CD4-positive, CD25-positive, alpha-beta regulatory T cell (primary cell): ENCODE data around the gene SEMA3G. TPM values are rescaled to one million over a fixed set of nuclear protein-coding genes. Genes with fewer than 3 reads are reported as not detected.

Experiments
- ATAC-seq, 2 donors: fragments of 150-1000 bp; cut with Tn5 transposase; one replicate each; pipeline ENCODE4 v1.10.0; 2021; ENCODE audit warnings: low read depth in 2 of 2, moderate number of reproducible peaks in 2 of 2, moderate library complexity in 1 of 2
- DNase-seq, 3 donors: peaks; one replicate each; pipeline versions ENCODE4 v3.0.0 to v3.0.0-alpha.2; 2012 to 2022; ENCODE audit warnings: mixed read lengths in 1 of 3
- H3K27ac ChIP-seq: one replicate; pipeline ENCODE4 v1.7.0; 2013; ENCODE audit warnings: mild to moderate bottlenecking, low read length; ENCODE audit not compliant: insufficient read depth, poor library complexity, severe bottlenecking
- H3K27me3 ChIP-seq: one replicate; pipeline ENCODE4 v1.7.0; 2013; ENCODE audit warnings: low read length; ENCODE audit not compliant: control insufficient read depth, insufficient read depth
- H3K36me3 ChIP-seq: one replicate; pipeline ENCODE4 v1.7.0; 2013; ENCODE audit warnings: mild to moderate bottlenecking, low read length, moderate library complexity; ENCODE audit not compliant: control insufficient read depth, insufficient read depth
- H3K4me1 ChIP-seq: 2 replicates; pipeline ENCODE4 v1.7.0; 2013; ENCODE audit warnings: mild to moderate bottlenecking, low read length; ENCODE audit not compliant: insufficient read depth, control insufficient read depth, poor library complexity, severe bottlenecking
- H3K4me3 ChIP-seq: one replicate; pipeline ENCODE4 v1.7.0; 2013; ENCODE audit warnings: low read depth, mild to moderate bottlenecking, low read length, moderate library complexity
- H3K9me3 ChIP-seq, 2 experiments: 1 replicate in 1 of 2; 2 replicates in 1 of 2; pipeline ENCODE4 v1.7.0; 2013; ENCODE audit warnings: low read length in 2 of 2, mild to moderate bottlenecking in 1 of 2, moderate library complexity in 1 of 2; ENCODE audit not compliant: control insufficient read depth in 2 of 2
- H3K27ac Mint-ChIP-seq, 3 donors: one replicate each; pipeline ENCODE4 v1.8.0; 2020 to 2022; ENCODE audit warnings: mild to moderate bottlenecking in 3 of 3, mixed read lengths in 3 of 3, moderate library complexity in 2 of 3
- H3K27me3 Mint-ChIP-seq: one replicate; pipeline ENCODE4 v1.8.0; 2022; ENCODE audit warnings: mild to moderate bottlenecking, mixed read lengths
- H3K36me3 Mint-ChIP-seq: one replicate; pipeline ENCODE4 v1.8.0; 2020; ENCODE audit warnings: mixed read lengths
- H3K4me1 Mint-ChIP-seq, 4 donors: one replicate each; pipeline ENCODE4 v1.8.0; 2020 to 2022; ENCODE audit warnings: mixed read lengths in 4 of 4, mild to moderate bottlenecking in 1 of 4
- H3K4me3 Mint-ChIP-seq, 4 donors: one replicate each; pipeline ENCODE4 v1.8.0; 2020 to 2022; ENCODE audit warnings: mild to moderate bottlenecking in 4 of 4, mixed read lengths in 4 of 4, moderate library complexity in 3 of 4
- H3K9me3 Mint-ChIP-seq, 7 donors: one replicate each; pipeline ENCODE4 v1.8.0; 2020 to 2022; ENCODE audit warnings: mixed read lengths in 7 of 7, mild to moderate bottlenecking in 3 of 7, moderate library complexity in 2 of 7
- polyA plus RNA-seq, 4 donors: library from polyadenylated mRNA; unstranded; fragments of 300-500 nt; fragmentation: Illumina TruSeq; gene quantifications; one replicate each; pipeline ENCODE4 v1.2.3, GENCODE V29; 2021
- total RNA-seq: library from RNA; stranded (reverse); gene quantifications from one replicate; pipeline ENCODE4 v1.2.3, GENCODE V29; 2022

SEMA3G gene
- total and polyA plus RNA-seq, 5 donors from 2014 or later: 3.2 to 33.1 (median 3.7) TPM

- Histone ChIP-seq H3K4me1 (no peaks in the 10 kb centered on the region), H3K4me3 (no peak overlapping the region), H3K27me3 (no peaks in the 10 kb centered on the region), H3K36me3 (peaks cover 62% of the 10 kb centered on the region), H3K27ac (no peak overlapping the region), H3K9me3 (no peaks in the 10 kb centered on the region)
- no peaks in the 10 kb centered on the region for H3K9me3 Mint-ChIP-seq
- H3K4me3 Mint-ChIP-seq: no peak overlapping the region
- H3K4me1 Mint-ChIP-seq: no peaks in the 10 kb centered on the region
- peaks cover 19% of the 10 kb centered on the region for H3K36me3 Mint-ChIP-seq
- H3K27ac Mint-ChIP-seq: peak overlapping the region in 1 of 3 donors; percentile 56
- no peaks in the 10 kb centered on the region for H3K27me3 Mint-ChIP-seq
- DNase-seq (no peak), ATAC-seq (no peak)
Measured at GRCh38 chr3:52481819-52482521, 37.1 kb upstream of the SEMA3G start.

- DNase-seq: no peak
- no peaks in the 10 kb centered on the region for H3K4me1 Mint-ChIP-seq
- no peaks in the 10 kb centered on the region for H3K27me3 Mint-ChIP-seq
- Histone ChIP-seq H3K27ac (no peak overlapping the region), H3K9me3 (no peaks in the 10 kb centered on the region), H3K4me3 (no peak overlapping the region), H3K27me3 (no peaks in the 10 kb centered on the region), H3K36me3 (peaks cover 66% of the 10 kb centered on the region), H3K4me1 (no peaks in the 10 kb centered on the region)
- H3K4me3 Mint-ChIP-seq: no peak overlapping the region
- H3K9me3 Mint-ChIP-seq: no peaks in the 10 kb centered on the region
- ATAC-seq: no peak
- H3K27ac Mint-ChIP-seq: no peak overlapping the region
- peaks cover 19% of the 10 kb centered on the region for H3K36me3 Mint-ChIP-seq
Measured at GRCh38 chr3:52480768-52481715, 36.1 kb upstream of the SEMA3G start.

- H3K27ac Mint-ChIP-seq: no peak overlapping the region
- ATAC-seq: no peak
- no peak overlapping the region for H3K4me3 Mint-ChIP-seq
Measured at GRCh38 chr3:52479877-52480575, 35.1 kb upstream of the SEMA3G start.

GRCh38 chr3:52479037-52479876 is 34.4 kb upstream of the SEMA3G start:
- Histone ChIP-seq H3K27ac (no peak overlapping the region), H3K27me3 (no peaks in the 10 kb centered on the region), H3K9me3 (no peaks in the 10 kb centered on the region), H3K4me1 (no peaks in the 10 kb centered on the region), H3K36me3 (peaks cover 71% of the 10 kb centered on the region), H3K4me3 (no peak overlapping the region)
- peaks cover 15% of the 10 kb centered on the region for H3K36me3 Mint-ChIP-seq
- no peak overlapping the region for H3K4me3 Mint-ChIP-seq
- no peaks in the 10 kb centered on the region for H3K27me3 Mint-ChIP-seq
- no peak overlapping the region for H3K27ac Mint-ChIP-seq
- no peaks in the 10 kb centered on the region for H3K4me1 Mint-ChIP-seq
- H3K9me3 Mint-ChIP-seq: no peaks in the 10 kb centered on the region
- ATAC-seq (no peak), DNase-seq (no peak)

More at GRCh38 chr3:52479877-52480575, 35.1 kb upstream of the SEMA3G start:
- Histone ChIP-seq H3K4me1 (no peaks in the 10 kb centered on the region), H3K9me3 (no peaks in the 10 kb centered on the region), H3K36me3 (peaks cover 66% of the 10 kb centered on the region), H3K27ac (no peak overlapping the region), H3K27me3 (no peaks in the 10 kb centered on the region), H3K4me3 (no peak overlapping the region)
- DNase-seq: no peak
- Mint-ChIP-seq H3K4me1 (no peaks in the 10 kb centered on the region), H3K27me3 (no peaks in the 10 kb centered on the region), H3K9me3 (no peaks in the 10 kb centered on the region), H3K36me3 (peaks cover 16% of the 10 kb centered on the region)

GRCh38 chr3:52477796-52478095 is 32.8 kb upstream of the SEMA3G start:
- Mint-ChIP-seq H3K4me3 (no peak overlapping the region), H3K4me1 (no peaks in the 10 kb centered on the region), H3K27me3 (no peaks in the 10 kb centered on the region), H3K27ac (no peak overlapping the region), H3K9me3 (no peaks in the 10 kb centered on the region), H3K36me3 (peaks cover 14% of the 10 kb centered on the region)
- Histone ChIP-seq H3K36me3 (peaks cover 84% of the 10 kb centered on the region), H3K27me3 (no peaks in the 10 kb centered on the region), H3K9me3 (no peaks in the 10 kb centered on the region), H3K4me1 (no peaks in the 10 kb centered on the region), H3K27ac (no peak overlapping the region), H3K4me3 (no peak overlapping the region)
- no peak for ATAC-seq
- DNase-seq: no peak

- Histone ChIP-seq H3K4me3 (no peak overlapping the region), H3K36me3 (peaks cover 89% of the 10 kb centered on the region), H3K27me3 (no peaks in the 10 kb centered on the region), H3K4me1 (no peaks in the 10 kb centered on the region), H3K27ac (no peak overlapping the region), H3K9me3 (no peaks in the 10 kb centered on the region)
- DNase-seq (no peak), ATAC-seq (no peak)
- Mint-ChIP-seq H3K9me3 (no peaks in the 10 kb centered on the region), H3K27me3 (no peaks in the 10 kb centered on the region), H3K27ac (no peak overlapping the region), H3K36me3 (peaks cover 15% of the 10 kb centered on the region), H3K4me1 (no peaks in the 10 kb centered on the region), H3K4me3 (no peak overlapping the region)
Measured at GRCh38 chr3:52477076-52477795, 32.3 kb upstream of the SEMA3G start.

GRCh38 chr3:52473026-52473425 is 28.1 kb upstream of the SEMA3G start:
- Mint-ChIP-seq H3K36me3 (peaks cover 17% of the 10 kb centered on the region), H3K9me3 (no peaks in the 10 kb centered on the region), H3K4me3 (no peak overlapping the region), H3K4me1 (peaks cover 0 to 10% (median 6%) of the 10 kb centered on the region in 4 donors), H3K27ac (no peak overlapping the region), H3K27me3 (no peaks in the 10 kb centered on the region)
- no peaks in the 10 kb centered on the region for H3K9me3 ChIP-seq
- H3K4me3 ChIP-seq: no peak overlapping the region
- H3K4me1 ChIP-seq: no peaks in the 10 kb centered on the region
- no peak overlapping the region for H3K27ac ChIP-seq
- peaks cover 83% of the 10 kb centered on the region for H3K36me3 ChIP-seq
- no peak for ATAC-seq
- no peaks in the 10 kb centered on the region for H3K27me3 ChIP-seq
- no peak for DNase-seq
